Astrocyte of the hippocampus (primary cell): ENCODE data around the gene TMPRSS3.

ENCODE experiments used
- DNase-seq: peaks from one replicate; pipeline ENCODE4 v3.0.0; 2011; ENCODE audit warnings: low read depth, low spot score

Gene TMPRSS3

GRCh38 chr21:42337276-42337675 lies 58.6 kb downstream of the TMPRSS3 start:
- DNase-seq = no peak

DNA sequence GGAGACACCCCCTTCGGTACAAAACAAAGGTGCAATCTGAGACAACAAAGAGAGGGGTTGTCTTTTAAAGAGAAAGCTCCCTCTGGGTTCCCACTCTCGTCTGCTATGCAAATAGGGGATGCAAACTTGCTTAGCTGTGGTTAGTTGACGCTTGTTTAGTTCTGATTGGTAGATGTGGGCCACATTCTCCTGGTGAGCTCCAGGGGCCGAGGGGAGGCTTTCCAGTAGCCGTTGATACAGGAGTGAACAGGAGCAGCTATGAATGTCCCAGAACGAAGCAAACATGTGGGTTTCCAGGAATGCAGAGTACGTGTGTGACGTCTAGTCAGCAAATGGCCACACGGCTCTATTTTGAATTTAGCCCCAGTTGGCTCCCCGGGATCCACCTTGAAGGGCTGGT lies 59.8 kb downstream of the TMPRSS3 start:
- DNase-seq = peak; percentile 49

GRCh38 chr21:42332557-42333317 lies 63.1 kb downstream of the TMPRSS3 start:
- no peak for DNase-seq

DNA sequence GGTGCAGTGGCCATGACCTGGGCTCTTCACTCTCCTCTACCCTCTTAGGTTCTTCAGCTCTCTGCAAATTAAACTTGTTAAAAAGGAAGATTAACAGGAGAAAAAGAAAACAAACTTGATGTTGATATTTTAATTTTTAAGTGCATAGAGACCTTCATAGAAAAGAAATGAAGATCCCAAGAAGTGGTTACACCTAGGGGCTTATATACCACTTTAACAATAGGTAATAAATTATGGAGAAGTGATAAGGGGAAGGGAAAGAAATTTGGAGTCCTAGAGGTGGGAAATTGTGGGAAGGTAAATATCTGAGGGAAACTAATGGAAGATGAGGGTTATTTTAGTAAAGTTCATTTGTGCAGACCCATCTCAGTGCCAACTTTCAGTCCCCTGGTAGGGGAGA lies 64.2 kb downstream of the TMPRSS3 start:
- no peak for DNase-seq

- no peak for DNase-seq
These were observed 65.2 kb downstream of the TMPRSS3 start for GRCh38 chr21:42330380-42331371.

GRCh38 chr21:42324896-42325295 lies 71.0 kb downstream of the TMPRSS3 start:
- no peak for DNase-seq
